Neural progenitor cell (in vitro differentiated cells): ENCODE results near the gene WTAP. TPM values are rescaled to one million over a fixed set of nuclear protein-coding genes. Genes with fewer than 3 reads are reported as not detected.
"Not testable (repeated sequence)": the region's sequence is repeated elsewhere in the genome, so short reads cannot be mapped to it uniquely, and the experiment has no call there.

ENCODE experiments used
- DNase-seq: peaks from one replicate; pipeline ENCODE4 v3.0.0-alpha.2; 2016; ENCODE audit warnings: low spot score
- H2AFZ ChIP-seq: fragments of 200-600 bp; sonication (generic); replicated peaks from 2 replicates; pipeline ENCODE4 v1.6.1; 2016; ENCODE audit warnings: antibody characterized with exemption
- H3F3A ChIP-seq: fragments of 200-600 bp; sonication (generic); 2 replicates; pipeline ENCODE4 v1.6.1; 2016; ENCODE audit warnings: antibody characterized with exemption, low read depth
- H3K27ac ChIP-seq: fragments of 200-600 bp; sonication (generic); 2 replicates; pipeline ENCODE4 v1.5.1; 2016; ENCODE audit warnings: mild to moderate bottlenecking
- H3K27me3 ChIP-seq: fragments of 200-600 bp; sonication (generic); 2 replicates; pipeline ENCODE4 v1.6.1; 2016; ENCODE audit warnings: mild to moderate bottlenecking, moderate library complexity
- H3K36me3 ChIP-seq: fragments of 200-600 bp; sonication (generic); 2 replicates; pipeline ENCODE4 v1.5.1; 2016
- H3K4me1 ChIP-seq: fragments of 200-600 bp; sonication (generic); 2 replicates; pipeline ENCODE4 v1.6.1; 2016; ENCODE audit warnings: mixed run types
- H3K4me2 ChIP-seq: fragments of 200-600 bp; sonication (generic); 2 replicates; pipeline ENCODE4 v1.6.1; 2016
- H3K4me3 ChIP-seq: fragments of 200-600 bp; sonication (generic); 2 replicates; pipeline ENCODE4 v1.5.1; 2016
- H3K79me2 ChIP-seq: fragments of 200-600 bp; sonication (generic); 2 replicates; pipeline ENCODE4 v1.6.1; 2016; ENCODE audit warnings: low read depth
- H3K9ac ChIP-seq: fragments of 200-600 bp; sonication (generic); 2 replicates; pipeline ENCODE4 v1.6.1; 2016
- H3K9me3 ChIP-seq: fragments of 200-600 bp; sonication (generic); 2 replicates; pipeline ENCODE4 v1.5.1; 2016; ENCODE audit warnings: low read depth
- H4K20me1 ChIP-seq: fragments of 200-600 bp; sonication (generic); 2 replicates; pipeline ENCODE4 v1.6.1; 2016; ENCODE audit warnings: low read depth
- H3K27ac Mint-ChIP-seq: 3 replicates; pipeline ENCODE4 v1.8.0; 2021; ENCODE audit warnings: mixed read lengths
- H3K27me3 Mint-ChIP-seq: 2 replicates; pipeline ENCODE4 v1.8.0; 2022; ENCODE audit warnings: low read depth, mild to moderate bottlenecking, inconsistent platforms, moderate library complexity, mixed read lengths; ENCODE audit not compliant: insufficient read depth
- H3K36me3 Mint-ChIP-seq: 3 replicates; pipeline ENCODE4 v1.8.0; 2021; ENCODE audit warnings: mixed read lengths
- H3K4me1 Mint-ChIP-seq: 3 replicates; pipeline ENCODE4 v1.8.0; 2021; ENCODE audit warnings: mixed read lengths
- H3K4me3 Mint-ChIP-seq: 3 replicates; pipeline ENCODE4 v1.8.0; 2021; ENCODE audit warnings: mild to moderate bottlenecking, moderate library complexity, mixed read lengths
- H3K9me3 Mint-ChIP-seq: 3 replicates; pipeline ENCODE4 v1.8.0; 2020; ENCODE audit warnings: mixed read lengths
- EZH2 ChIP-seq: fragments of 200-600 bp; sonication (generic); IDR thresholded peaks from 2 replicates; pipeline ENCODE4 v1.6.1; 2017; ENCODE audit warnings: antibody characterized with exemption, mild to moderate bottlenecking, moderate library complexity
- EZH2phosphoT487 ChIP-seq: fragments of 200-600 bp; sonication (generic); IDR thresholded peaks from 2 replicates; pipeline ENCODE4 v1.6.1; 2017; ENCODE audit warnings: antibody characterized with exemption
- total RNA-seq: library from RNA; depleted of rRNA; stranded (reverse); fragments of >200 nt; gene quantifications from 2 replicates; pipeline ENCODE4 v1.2.3, GENCODE V29; 2015; ENCODE audit warnings: low replicate concordance
- TF ChIP-seq, protein P1 (sequence below): fragments of 200-600 bp; sonication (generic); IDR thresholded peaks from 2 replicates; pipeline ENCODE4 v1.5.1; 2017; ENCODE audit warnings: antibody characterized with exemption, mild to moderate bottlenecking

The WTAP gene
- total RNA-seq, 1 donor from 2014 or later: 159 TPM

DNA sequence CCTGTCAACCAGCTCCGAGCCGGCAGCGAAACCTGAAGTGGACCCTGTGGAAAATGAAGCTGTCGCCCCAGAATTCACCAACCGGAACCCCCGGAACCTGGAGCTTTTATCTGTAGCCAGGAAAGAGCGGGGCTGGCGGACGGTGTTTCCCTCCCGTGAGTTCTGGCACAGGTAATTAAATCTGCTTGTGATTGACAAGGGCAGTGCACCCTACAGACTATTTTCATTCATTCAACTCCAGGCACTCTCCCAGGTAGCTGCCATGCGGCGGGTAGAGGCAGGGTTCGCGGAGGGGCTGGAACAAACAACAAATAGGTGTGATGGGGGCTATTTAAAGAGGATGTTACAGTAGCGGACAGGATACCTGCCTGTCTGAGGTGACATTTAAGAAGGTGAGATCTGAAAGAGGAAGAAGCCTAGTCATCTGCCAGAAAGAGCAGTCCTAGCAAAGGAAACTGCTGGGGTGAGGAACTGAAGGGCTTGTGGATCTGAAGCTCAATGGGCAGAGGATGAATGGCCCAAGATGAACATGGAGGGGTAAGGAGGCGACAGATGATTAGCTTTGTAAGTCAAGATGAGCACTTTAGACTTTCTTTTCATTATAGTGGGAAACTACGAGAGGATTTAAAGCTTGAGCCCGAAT, 63.8 kb downstream of the WTAP start:
- no peaks in the 10 kb centered on the region for H3K27me3 ChIP-seq
- H3K4me3 ChIP-seq: peak overlapping the region; percentile 99
- H3K4me3 Mint-ChIP-seq: peak overlapping the region; percentile 97
- no peaks in the 10 kb centered on the region for H3K9me3 ChIP-seq
- no peak overlapping the region for H3K27ac ChIP-seq
- H3K36me3 ChIP-seq: peaks cover 41% of the 10 kb centered on the region
- peak overlapping the region; percentile 47 for H2AFZ ChIP-seq
- H3K9ac ChIP-seq: peak overlapping the region; percentile 83
- peaks cover 39% of the 10 kb centered on the region for H4K20me1 ChIP-seq
- peaks cover 29% of the 10 kb centered on the region for H3K36me3 Mint-ChIP-seq
- H3K79me2 ChIP-seq: peaks cover 78% of the 10 kb centered on the region
- H3K4me2 ChIP-seq: peak overlapping the region; percentile 95
- no peaks in the 10 kb centered on the region for H3K9me3 Mint-ChIP-seq
- H3K4me1 Mint-ChIP-seq: peaks cover 39% of the 10 kb centered on the region
- no peaks in the 10 kb centered on the region for H3K27me3 Mint-ChIP-seq
- TF ChIP-seq EZH2phosphoT487 (no peak), EZH2 (no peak)
- TF ChIP-seq, protein P1, sequence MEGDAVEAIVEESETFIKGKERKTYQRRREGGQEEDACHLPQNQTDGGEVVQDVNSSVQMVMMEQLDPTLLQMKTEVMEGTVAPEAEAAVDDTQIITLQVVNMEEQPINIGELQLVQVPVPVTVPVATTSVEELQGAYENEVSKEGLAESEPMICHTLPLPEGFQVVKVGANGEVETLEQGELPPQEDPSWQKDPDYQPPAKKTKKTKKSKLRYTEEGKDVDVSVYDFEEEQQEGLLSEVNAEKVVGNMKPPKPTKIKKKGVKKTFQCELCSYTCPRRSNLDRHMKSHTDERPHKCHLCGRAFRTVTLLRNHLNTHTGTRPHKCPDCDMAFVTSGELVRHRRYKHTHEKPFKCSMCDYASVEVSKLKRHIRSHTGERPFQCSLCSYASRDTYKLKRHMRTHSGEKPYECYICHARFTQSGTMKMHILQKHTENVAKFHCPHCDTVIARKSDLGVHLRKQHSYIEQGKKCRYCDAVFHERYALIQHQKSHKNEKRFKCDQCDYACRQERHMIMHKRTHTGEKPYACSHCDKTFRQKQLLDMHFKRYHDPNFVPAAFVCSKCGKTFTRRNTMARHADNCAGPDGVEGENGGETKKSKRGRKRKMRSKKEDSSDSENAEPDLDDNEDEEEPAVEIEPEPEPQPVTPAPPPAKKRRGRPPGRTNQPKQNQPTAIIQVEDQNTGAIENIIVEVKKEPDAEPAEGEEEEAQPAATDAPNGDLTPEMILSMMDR: no peak
- H3K27ac Mint-ChIP-seq: peak overlapping the region; percentile 22
- peaks cover 22% of the 10 kb centered on the region for H3K4me1 ChIP-seq
- H3F3A ChIP-seq: peaks cover 9% of the 10 kb centered on the region
- peak; percentile 8 for DNase-seq

DNA sequence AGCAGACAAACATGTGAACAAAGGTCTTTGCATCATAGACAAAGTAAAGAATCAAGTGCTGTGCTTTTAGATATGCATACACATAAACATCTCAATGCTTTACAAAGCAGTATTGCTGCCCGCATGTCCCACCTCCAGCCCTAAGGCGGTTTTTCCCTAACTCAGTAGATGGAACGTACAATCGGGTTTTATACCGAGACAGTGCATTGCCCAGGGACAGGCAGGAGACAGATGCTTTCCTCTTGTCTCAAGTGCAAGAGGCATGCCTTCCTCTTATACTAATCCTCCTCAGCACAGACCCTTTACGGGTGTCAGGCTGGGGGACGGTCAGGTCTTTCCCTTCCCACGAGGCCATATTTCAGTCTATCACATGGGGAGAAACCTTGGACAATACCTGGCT, 67.7 kb downstream of the WTAP start:
- H3K27ac Mint-ChIP-seq, H3K9me3 Mint-ChIP-seq, H3K9ac ChIP-seq, DNase-seq, H3K4me3 ChIP-seq, H3K4me2 ChIP-seq, H3K27ac ChIP-seq, H2AFZ ChIP-seq, H3K27me3 Mint-ChIP-seq, H3K9me3 ChIP-seq, H3K27me3 ChIP-seq, H3F3A ChIP-seq: not testable (repeated sequence)
- Histone ChIP-seq H3K36me3 (peaks cover 20% of the 10 kb centered on the region), H3K79me2 (peaks cover 44% of the 10 kb centered on the region), H4K20me1 (peaks cover 13% of the 10 kb centered on the region), H3K4me1 (peaks cover 11% of the 10 kb centered on the region)
- Mint-ChIP-seq H3K4me1 (peaks cover 21% of the 10 kb centered on the region), H3K4me3 (peak overlapping the region; percentile 10), H3K36me3 (peaks cover 28% of the 10 kb centered on the region)

DNA sequence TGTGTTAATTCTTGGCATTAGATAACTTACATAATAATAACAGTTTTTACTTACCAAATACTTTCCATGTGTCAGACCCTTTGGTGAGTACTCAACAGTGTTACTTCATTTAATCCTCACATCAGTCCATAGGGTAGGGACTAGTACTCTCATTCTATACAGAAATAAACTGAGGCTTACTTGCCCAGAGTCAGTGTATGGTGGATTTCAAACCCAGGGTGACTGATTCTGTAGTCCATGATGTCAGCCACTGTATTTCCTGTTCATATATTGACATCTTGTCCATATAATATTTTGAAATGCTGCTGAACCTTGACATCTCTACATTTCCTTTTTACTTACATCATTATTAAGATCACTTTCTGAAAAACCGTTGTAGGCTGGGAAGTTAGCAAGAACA, 70.2 kb downstream of the WTAP start:
- Histone ChIP-seq H3K9me3 (no peaks in the 10 kb centered on the region), H3K9ac (no peak overlapping the region), H3K4me3 (no peak overlapping the region), H3F3A (no peaks in the 10 kb centered on the region), H3K27me3 (no peaks in the 10 kb centered on the region), H4K20me1 (no peaks in the 10 kb centered on the region), H3K36me3 (peaks cover 13% of the 10 kb centered on the region), H3K27ac (no peak overlapping the region), H3K79me2 (peaks cover 22% of the 10 kb centered on the region), H2AFZ (no peak overlapping the region), H3K4me1 (no peaks in the 10 kb centered on the region), H3K4me2 (no peak overlapping the region)
- Mint-ChIP-seq H3K9me3 (no peaks in the 10 kb centered on the region), H3K4me3 (no peak overlapping the region), H3K36me3 (peaks cover 21% of the 10 kb centered on the region), H3K27ac (no peak overlapping the region), H3K27me3 (peaks cover 2% of the 10 kb centered on the region), H3K4me1 (peaks cover 9% of the 10 kb centered on the region)
- TF ChIP-seq, protein P1: no peak
- no peak for TF ChIP-seq EZH2phosphoT487
- DNase-seq: no peak

DNA sequence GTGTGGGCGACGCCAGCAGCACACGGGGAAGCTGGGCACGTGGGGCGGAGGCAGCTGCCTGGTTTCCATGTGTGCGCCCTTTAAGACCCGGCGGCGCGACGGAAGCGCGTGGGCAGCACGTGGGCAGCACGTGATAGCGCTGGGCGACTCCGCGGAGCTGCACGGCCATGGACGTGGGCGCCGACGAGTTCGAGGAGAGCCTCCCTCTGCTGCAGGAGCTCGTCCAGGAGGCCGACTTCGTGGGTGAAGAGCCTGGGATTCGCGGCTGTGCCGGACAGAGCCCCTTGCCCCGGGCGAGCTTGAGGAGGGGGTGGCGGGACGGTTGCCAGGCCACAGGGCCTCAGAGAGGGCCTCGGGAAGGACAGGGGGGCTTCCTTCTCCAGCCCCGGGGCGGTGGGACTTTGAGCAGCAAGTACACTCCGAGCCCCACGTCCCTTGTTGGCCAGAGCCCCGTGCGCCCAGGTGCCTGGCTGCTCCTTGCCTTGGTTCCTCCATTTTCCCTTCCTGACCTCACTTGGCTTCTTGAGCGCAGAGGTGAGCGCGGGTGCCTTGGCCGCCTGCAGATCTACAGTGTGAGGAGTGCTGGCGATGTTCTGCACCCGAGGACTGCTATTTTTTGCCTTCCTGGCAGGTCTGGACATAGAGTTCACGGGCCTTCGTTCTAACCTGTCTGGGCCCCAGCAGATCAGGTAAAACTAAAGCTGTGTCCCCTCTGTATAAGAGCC, 73.0 kb downstream of the WTAP start, which contains the start of gene PNLDC1:
PNLDC1 (plus strand) TSS at position 136 of the 725 bp plus-strand sequence; CDS start at position 168, 32 bp downstream.
- Mint-ChIP-seq H3K27ac (peak within 1 kb of the TSS; percentile 69), H3K27me3 (peaks cover 2% of the 10 kb centered on the region), H3K9me3 (no peaks in the 10 kb centered on the region), H3K4me3 (no peak within 1 kb of the TSS), H3K36me3 (peaks cover 15% of the 10 kb centered on the region), H3K4me1 (no peaks in the 10 kb centered on the region)
- no peak within 1 kb of the TSS for H3K4me2 ChIP-seq
- H4K20me1 ChIP-seq: no peaks in the 10 kb centered on the region
- no peaks in the 10 kb centered on the region for H3K9me3 ChIP-seq
- DNase-seq: no peak
- no peaks in the 10 kb centered on the region for H3K4me1 ChIP-seq
- H2AFZ ChIP-seq: no peak within 1 kb of the TSS
- no peak within 1 kb of the TSS for H3K9ac ChIP-seq
- H3K27ac ChIP-seq: no peak within 1 kb of the TSS
- no peak within 1 kb of the TSS for H3K4me3 ChIP-seq
- H3F3A ChIP-seq: no peaks in the 10 kb centered on the region
- no peaks in the 10 kb centered on the region for H3K36me3 ChIP-seq
- H3K79me2 ChIP-seq: no peaks in the 10 kb centered on the region
- TF ChIP-seq EZH2 (no peak), EZH2phosphoT487 (no peak)
- TF ChIP-seq, protein P1: no peak
- no peaks in the 10 kb centered on the region for H3K27me3 ChIP-seq
